ENCODE measurements around the gene TMED10. TPM values are rescaled to one million over a fixed set of nuclear protein-coding genes. Genes with fewer than 3 reads are reported as not detected.

Gene TMED10
- total RNA-seq, 2 donors from 2014 or later, result 320 to 397 TPM

- Histone ChIP-seq H3K4me1 (replicated peaks) (peaks cover 2% of the 10 kb centered on the region), H3K27me3 (replicated peaks; ENCODE audit: insufficient read depth) (no peaks in the 10 kb centered on the region), H3K36me3 (no peaks in the 10 kb centered on the region), H3K27ac (no peak overlapping the region), H3K4me3 (no peak overlapping the region), H3K9me3 (no peaks in the 10 kb centered on the region)
- DNase-seq (ENCODE audit: low spot score), result no peak
- intact Hi-C loops (cut with DNase I), result no loop called here
- TF ChIP-seq POLR2A (IDR thresholded peaks at IDR 0.05) (no peak), CTCF (IDR thresholded peaks at IDR 0.05) (no peak), POLR2AphosphoS5 (IDR thresholded peaks at IDR 0.05) (no peak)
- 64% methylated on average over 4 of the region's 4 CpGs for WGBS
These were observed 5.6 kb downstream of the TMED10 start for GRCh38 chr14:75170772-75171171.

- 58% methylated on average over 3 of the region's 3 CpGs for WGBS
- TF ChIP-seq CTCF (IDR thresholded peaks at IDR 0.05) (no peak), POLR2AphosphoS5 (IDR thresholded peaks at IDR 0.05) (no peak), POLR2A (IDR thresholded peaks at IDR 0.05) (no peak)
- intact Hi-C loops (cut with DNase I), result no loop called here
- H3K36me3 ChIP-seq, result no peaks in the 10 kb centered on the region
- DNase-seq (ENCODE audit: low spot score), result no peak
- H3K4me3 ChIP-seq, result no peak overlapping the region
- H3K27ac ChIP-seq, result no peak overlapping the region
- no peaks in the 10 kb centered on the region for H3K9me3 ChIP-seq
- H3K27me3 ChIP-seq (replicated peaks; ENCODE audit: insufficient read depth), result no peaks in the 10 kb centered on the region
- no peaks in the 10 kb centered on the region for H3K4me1 ChIP-seq (replicated peaks)
These were observed 7.7 kb downstream of the TMED10 start for GRCh38 chr14:75168586-75169335.

- intact Hi-C loops (cut with DNase I), result no loop called here
- Histone ChIP-seq H3K36me3 (no peaks in the 10 kb centered on the region), H3K9me3 (no peaks in the 10 kb centered on the region), H3K4me3 (no peak overlapping the region), H3K27me3 (replicated peaks; ENCODE audit: insufficient read depth) (no peaks in the 10 kb centered on the region), H3K4me1 (replicated peaks) (no peaks in the 10 kb centered on the region), H3K27ac (no peak overlapping the region)
- TF ChIP-seq CTCF (IDR thresholded peaks at IDR 0.05), result no peak
- no peak for TF ChIP-seq POLR2AphosphoS5 (IDR thresholded peaks at IDR 0.05)
- no peak for TF ChIP-seq POLR2A (IDR thresholded peaks at IDR 0.05)
- DNase-seq (ENCODE audit: low spot score), result no peak
- WGBS, result 88% methylated on average over 2 of the region's 2 CpGs
These were observed 9.1 kb downstream of the TMED10 start for GRCh38 chr14:75167325-75167724.

- no peak for DNase-seq (ENCODE audit: low spot score)
- H3K4me1 ChIP-seq (replicated peaks), result no peaks in the 10 kb centered on the region
- no peaks in the 10 kb centered on the region for H3K9me3 ChIP-seq
- H3K27me3 ChIP-seq (replicated peaks; ENCODE audit: insufficient read depth), result no peaks in the 10 kb centered on the region
- no peak overlapping the region for H3K4me3 ChIP-seq
- intact Hi-C loops (cut with DNase I), result no loop called here
- 35% methylated on average over 8 of the region's 8 CpGs for WGBS
- H3K36me3 ChIP-seq, result no peaks in the 10 kb centered on the region
- TF ChIP-seq CTCF (IDR thresholded peaks at IDR 0.05) (no peak), POLR2A (IDR thresholded peaks at IDR 0.05) (no peak), POLR2AphosphoS5 (IDR thresholded peaks at IDR 0.05) (no peak)
- H3K27ac ChIP-seq, result no peak overlapping the region
These were observed 10.6 kb downstream of the TMED10 start for GRCh38 chr14:75165586-75166391.

Data from prostate gland (tissue), 2 donors.